ENCODE results near the gene AGPS. TPM values are rescaled to one million over a fixed set of nuclear protein-coding genes. Genes with fewer than 3 reads are reported as not detected.

Gene AGPS
- total RNA-seq, 1 donor from 2014 or later = 26.4 TPM

- no peak overlapping the region for H3K4me3 ChIP-seq
- no peak for TF ChIP-seq CTCF (IDR thresholded peaks at IDR 0.05; ENCODE audit: borderline replicate concordance)
- no peak overlapping the region for H3K27ac ChIP-seq (replicated peaks)
- H3K36me3 ChIP-seq = no peaks in the 10 kb centered on the region
- DNase-seq = no peak
- H3K9me3 ChIP-seq (replicated peaks) = no peaks in the 10 kb centered on the region
- H3K27me3 ChIP-seq (ENCODE audit: low read depth) = peaks cover 19% of the 10 kb centered on the region
- intact Hi-C loops (cut with micrococcal nuclease) = no loop called here
- no peaks in the 10 kb centered on the region for H3K4me1 ChIP-seq
Observed at GRCh38 chr2:177568390-177568789, 175.8 kb downstream of the AGPS start.

- H3K27me3 ChIP-seq (ENCODE audit: low read depth) = peaks cover 19% of the 10 kb centered on the region
- no peaks in the 10 kb centered on the region for H3K4me1 ChIP-seq
- TF ChIP-seq CTCF (IDR thresholded peaks at IDR 0.05; ENCODE audit: borderline replicate concordance) = no peak
- no peaks in the 10 kb centered on the region for H3K36me3 ChIP-seq
- H3K4me3 ChIP-seq = no peak overlapping the region
- no peak overlapping the region for H3K27ac ChIP-seq (replicated peaks)
- no peak for DNase-seq
- intact Hi-C loops (cut with micrococcal nuclease) = no loop called here
- no peaks in the 10 kb centered on the region for H3K9me3 ChIP-seq (replicated peaks)
Observed at GRCh38 chr2:177568893-177569292, 176.3 kb downstream of the AGPS start.

DNA sequence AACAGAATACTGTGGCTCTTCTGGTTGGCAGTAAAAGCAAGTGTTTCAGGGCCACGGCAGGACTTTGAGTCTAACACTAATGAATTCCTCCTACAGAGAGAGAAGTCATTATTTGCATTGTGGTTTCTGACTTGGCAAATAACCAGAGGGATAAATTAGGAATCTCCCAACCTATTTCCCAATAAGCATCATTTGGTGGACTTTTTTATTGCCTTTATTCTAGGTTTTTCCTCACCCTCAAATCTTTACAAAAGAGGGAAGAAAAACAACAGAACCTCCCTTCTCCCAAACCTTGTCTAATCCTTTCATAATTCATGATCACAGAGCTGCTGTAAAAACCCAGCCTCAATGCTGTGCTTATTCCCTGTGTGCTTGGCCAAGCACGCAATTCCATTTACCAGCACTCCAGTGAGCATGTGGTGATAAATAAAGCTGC is 179.7 kb downstream of the AGPS start:
- no peak for TF ChIP-seq CTCF (IDR thresholded peaks at IDR 0.05; ENCODE audit: borderline replicate concordance)
- Histone ChIP-seq H3K36me3 (no peaks in the 10 kb centered on the region), H3K4me1 (peaks cover 5% of the 10 kb centered on the region), H3K27me3 (ENCODE audit: low read depth) (peaks cover 19% of the 10 kb centered on the region), H3K27ac (replicated peaks) (no peak overlapping the region), H3K4me3 (no peak overlapping the region), H3K9me3 (replicated peaks) (no peaks in the 10 kb centered on the region)
- intact Hi-C loops (cut with micrococcal nuclease) = no loop called here
- no peak for DNase-seq

- Histone ChIP-seq H3K9me3 (replicated peaks) (no peaks in the 10 kb centered on the region), H3K27ac (replicated peaks) (no peak overlapping the region)
Observed at GRCh38 chr2:177573120-177573519, 180.5 kb downstream of the AGPS start.

DNA sequence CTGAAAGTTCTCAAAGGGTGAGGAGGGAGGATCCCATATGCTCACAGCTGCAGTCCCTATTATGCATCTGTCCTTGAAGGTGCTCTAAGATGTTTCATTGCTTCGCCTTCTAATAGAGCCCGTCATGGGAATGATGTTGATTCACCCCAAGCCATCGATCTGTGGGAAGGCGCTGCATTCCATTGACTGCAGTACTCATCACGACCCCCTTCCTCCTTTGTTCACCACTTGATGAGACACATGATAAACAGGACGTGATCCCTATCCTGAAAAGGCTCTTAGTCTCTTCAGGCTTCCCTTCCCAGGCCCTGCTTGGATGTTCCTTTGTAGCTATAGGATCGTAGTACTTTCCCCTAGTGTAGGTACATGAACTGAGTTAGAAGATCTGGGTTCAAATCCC is 181.8 kb downstream of the AGPS start:
- H3K4me3 ChIP-seq = no peak overlapping the region
- intact Hi-C loops (cut with micrococcal nuclease) = no loop called here
- no peaks in the 10 kb centered on the region for H3K9me3 ChIP-seq (replicated peaks)
- no peak overlapping the region for H3K27ac ChIP-seq (replicated peaks)
- no peaks in the 10 kb centered on the region for H3K36me3 ChIP-seq
- DNase-seq = no peak
- TF ChIP-seq CTCF (IDR thresholded peaks at IDR 0.05; ENCODE audit: borderline replicate concordance) = no peak
- peaks cover 5% of the 10 kb centered on the region for H3K4me1 ChIP-seq
- peaks cover 19% of the 10 kb centered on the region for H3K27me3 ChIP-seq (ENCODE audit: low read depth)

More at GRCh38 chr2:177573120-177573519, 180.5 kb downstream of the AGPS start:
- DNase-seq = no peak
- peaks cover 19% of the 10 kb centered on the region for H3K27me3 ChIP-seq (ENCODE audit: low read depth)
- intact Hi-C loops (cut with micrococcal nuclease) = no loop called here
- peaks cover 5% of the 10 kb centered on the region for H3K4me1 ChIP-seq
- H3K36me3 ChIP-seq = no peaks in the 10 kb centered on the region
- no peak overlapping the region for H3K4me3 ChIP-seq
- no peak for TF ChIP-seq CTCF (IDR thresholded peaks at IDR 0.05; ENCODE audit: borderline replicate concordance)

DNA sequence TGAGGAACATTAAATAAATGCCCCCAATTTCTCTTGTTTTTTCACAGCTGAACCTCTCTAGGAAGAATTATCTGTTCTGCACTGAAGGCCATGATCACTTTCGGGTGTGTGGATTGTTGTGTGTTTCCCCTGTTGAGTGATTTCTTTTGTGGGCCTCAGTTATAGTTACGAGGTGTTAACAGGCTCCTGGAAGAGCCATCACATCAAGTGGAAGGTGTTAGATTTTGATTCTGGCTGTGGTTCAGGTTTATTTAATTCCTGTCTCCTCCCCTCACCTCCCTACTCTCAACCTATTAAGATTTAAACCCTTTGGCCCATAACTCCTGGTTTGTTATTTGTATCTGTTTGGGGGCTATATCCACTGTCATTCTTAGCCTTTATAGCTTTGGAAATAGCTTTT is 182.8 kb downstream of the AGPS start:
- intact Hi-C loops (cut with micrococcal nuclease) = no loop called here
- no peak overlapping the region for H3K27ac ChIP-seq (replicated peaks)
- no peak for DNase-seq
- no peaks in the 10 kb centered on the region for H3K36me3 ChIP-seq
- H3K4me1 ChIP-seq = peaks cover 5% of the 10 kb centered on the region
- H3K27me3 ChIP-seq (ENCODE audit: low read depth) = peaks cover 19% of the 10 kb centered on the region
- no peak for TF ChIP-seq CTCF (IDR thresholded peaks at IDR 0.05; ENCODE audit: borderline replicate concordance)
- H3K9me3 ChIP-seq (replicated peaks) = no peaks in the 10 kb centered on the region
- H3K4me3 ChIP-seq = no peak overlapping the region

Measured in left ventricle myocardium inferior (tissue), 1 donor.